GM21367 (cell line): Measurements from ENCODE around the gene TRPM2.
"Not testable (repeated sequence)": the region's sequence is repeated elsewhere in the genome, so short reads cannot be mapped to it uniquely, and the experiment has no call there.

Experiments used
- ATAC-seq: cut with Tn5 transposase; IDR thresholded peaks from one replicate; pipeline ENCODE4 v1.9.1; 2021; ENCODE audit not compliant: unreplicated experiment

Gene TRPM2

DNA sequence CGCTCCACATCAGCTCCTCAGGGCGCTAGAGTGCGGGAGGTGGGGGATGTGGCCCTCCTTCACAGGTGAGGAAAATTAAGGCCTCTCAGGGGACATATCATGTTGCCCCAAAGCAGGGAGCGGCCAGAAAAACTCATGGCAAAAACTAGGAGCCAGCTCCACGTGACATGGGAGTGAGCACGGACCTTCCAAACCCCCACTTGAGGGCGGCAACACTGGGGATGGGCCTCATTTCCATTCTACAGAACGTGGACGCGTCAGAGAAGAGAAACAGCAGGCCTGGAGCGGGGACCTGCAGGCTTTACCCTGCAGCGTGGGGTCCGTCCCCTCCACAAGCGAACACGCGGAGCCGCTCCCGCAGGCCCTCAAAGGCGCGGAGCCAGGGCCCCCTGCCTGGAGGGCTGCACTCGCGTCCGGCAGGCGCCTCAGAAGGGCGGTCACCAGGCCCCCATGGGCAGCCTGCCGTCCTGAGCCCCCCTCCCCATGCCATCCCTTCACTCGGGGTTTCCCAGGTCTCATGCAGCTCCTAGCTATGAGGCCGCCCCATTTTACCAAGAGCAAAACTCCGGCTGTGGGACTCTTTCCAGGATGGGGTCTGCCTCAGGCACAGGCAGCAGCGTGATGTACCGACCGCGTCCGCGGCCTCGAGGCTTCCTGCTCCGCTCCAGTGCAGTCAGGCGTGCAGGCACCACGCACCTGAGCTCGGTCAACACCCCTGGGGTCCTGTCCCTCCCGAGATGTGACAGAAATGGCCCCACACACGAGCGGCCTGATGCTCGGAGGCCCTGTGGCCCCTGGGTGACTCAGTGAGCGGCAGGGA is 19.7 kb upstream of the TRPM2 start:
- no peak for ATAC-seq

DNA sequence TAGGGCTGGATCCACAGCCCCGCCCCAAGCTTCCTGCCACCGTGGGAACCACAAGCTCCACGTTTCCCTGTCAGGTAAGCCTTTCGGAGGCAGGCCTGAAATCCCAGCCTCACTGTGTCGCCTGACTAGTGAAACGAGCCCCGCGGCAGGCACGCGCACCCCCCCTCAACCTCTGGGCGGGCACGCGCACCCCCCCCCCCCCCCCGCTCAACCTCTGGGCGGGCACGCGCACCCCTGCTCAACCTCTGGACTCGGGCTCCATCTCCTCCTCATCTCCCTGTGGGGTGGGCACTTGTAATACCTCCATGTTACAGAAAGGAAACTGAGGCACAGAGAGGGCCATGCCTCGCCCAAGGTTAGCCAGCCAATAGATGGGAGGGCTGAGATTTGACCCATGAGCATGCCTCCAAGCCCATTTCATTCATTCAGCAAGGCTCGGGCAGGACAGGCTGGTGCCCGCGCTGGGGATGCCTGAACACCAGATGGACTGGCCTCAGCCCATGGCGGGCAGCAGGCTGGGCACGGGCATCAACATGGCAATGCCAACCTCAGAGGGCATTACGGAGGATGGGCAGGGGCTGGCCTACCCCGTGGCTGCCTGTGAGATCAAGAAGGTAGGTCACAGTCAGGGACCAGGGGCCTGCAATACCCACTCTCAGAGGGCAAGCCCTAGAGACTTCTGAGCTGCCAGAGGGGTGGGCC is 18.9 kb upstream of the TRPM2 start:
- no peak for ATAC-seq

DNA sequence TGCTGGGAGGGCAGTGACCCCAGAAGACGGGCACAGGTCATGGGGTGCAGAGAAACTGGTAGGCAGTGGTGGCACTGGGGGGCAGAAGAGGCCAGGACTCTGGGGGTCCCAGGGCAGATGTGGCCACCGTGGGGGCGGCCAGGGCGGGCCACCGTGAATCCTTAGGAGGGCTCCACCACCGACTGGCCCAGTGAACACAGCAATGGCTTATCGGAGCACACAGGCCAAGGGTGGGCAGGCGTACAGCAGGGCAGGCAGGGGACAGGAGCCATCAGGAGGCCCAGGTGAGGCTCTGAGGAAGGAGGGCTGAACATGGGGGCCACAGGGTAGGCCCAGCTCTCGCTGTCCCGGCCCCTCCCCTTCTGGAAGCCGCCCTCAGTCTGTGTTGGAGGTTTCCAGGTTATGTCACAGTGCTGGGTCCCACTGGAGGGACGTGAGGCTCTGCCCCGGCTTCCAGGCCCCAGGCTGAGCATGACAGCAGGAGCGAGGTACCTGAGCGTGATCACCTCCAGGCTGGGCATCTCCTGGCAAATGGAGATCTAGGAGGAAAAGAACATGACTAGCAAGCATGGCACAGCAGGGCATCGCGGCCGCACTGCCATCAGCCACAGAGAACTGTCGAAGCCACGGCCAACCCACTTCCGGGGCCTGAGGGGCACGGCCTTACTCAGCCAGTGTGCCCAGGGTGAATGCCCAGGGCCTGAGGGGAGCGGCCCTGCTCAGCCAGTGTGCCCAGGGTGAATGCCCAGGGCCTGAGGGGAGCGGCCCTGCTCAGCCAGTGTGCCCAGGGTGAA is 18.0 kb upstream of the TRPM2 start:
- no peak for ATAC-seq

DNA sequence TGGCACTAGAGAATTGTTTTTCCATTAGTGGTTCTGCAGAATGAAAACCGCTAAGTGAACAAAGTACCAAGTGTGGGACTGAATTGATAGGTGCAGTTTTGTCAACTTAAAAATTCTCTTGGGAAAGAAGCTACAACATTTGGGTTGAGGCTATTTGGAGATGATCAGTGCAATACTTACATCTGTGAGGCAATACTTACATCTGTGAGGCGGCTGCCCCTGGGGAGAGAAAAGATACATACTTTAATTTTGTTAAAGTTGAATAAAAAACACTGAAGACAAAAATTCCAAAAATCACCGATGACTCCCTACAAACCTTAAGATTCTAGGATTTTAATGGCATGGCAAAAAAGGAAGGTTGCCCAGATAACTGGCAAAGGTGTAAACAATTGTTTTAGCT is 16.0 kb upstream of the TRPM2 start:
- no peak for ATAC-seq

DNA sequence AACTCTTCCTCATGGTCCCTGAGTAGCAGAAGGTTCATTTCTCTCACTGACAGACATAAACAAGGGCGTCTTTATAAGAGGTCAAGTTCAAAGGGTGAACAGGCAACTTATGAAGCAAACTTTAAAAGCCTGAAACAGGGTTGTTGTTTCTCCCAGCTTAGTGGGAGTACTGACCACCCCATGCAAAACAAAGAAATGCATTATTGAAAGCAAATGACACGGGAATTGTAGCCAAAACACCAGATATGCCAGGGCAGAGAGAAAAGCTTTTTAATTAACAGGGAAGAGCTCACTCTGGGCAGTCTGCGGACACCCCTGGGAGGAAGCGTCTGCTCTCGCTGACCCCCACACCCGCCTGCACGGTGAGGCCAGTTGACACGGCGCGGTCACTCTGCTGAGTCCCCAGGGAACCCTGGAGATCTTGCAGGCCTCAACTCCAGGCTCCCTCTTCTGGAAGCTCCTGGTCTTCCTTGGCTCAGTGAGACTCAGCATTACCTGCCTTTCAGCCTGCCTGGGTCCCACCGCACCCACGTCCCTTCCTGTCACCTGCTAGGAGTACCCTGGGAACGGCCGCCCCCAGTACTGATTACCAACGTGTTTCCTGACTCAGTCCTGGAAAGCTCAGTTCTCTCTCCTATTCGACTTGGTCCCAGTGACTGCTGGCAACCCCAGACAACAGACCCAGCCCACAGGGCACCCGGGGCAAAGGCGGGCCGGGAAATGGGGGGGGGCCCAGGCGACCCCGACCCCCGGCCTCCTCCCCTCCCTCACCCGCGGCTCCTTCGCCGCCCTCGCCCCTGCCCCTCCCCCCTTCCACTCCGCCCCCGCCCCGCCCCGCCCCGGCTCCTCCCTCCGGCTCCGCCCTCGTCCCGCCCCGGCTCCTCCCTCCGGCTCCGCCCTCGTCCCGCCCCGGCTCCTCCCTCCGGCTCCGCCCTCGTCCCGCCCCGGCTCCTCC is 15.2 kb upstream of the TRPM2 start:
- no peak for ATAC-seq

- ATAC-seq = peak; percentile 79
These were observed 14.2 kb upstream of the TRPM2 start, which contains the start of gene CFAP410 for GRCh38 chr21:44338971-44339910. CFAP410 (minus strand) TSS chr21:44339390; CDS start chr21:44339194, 196 bp downstream.

- not testable (repeated sequence) for ATAC-seq
These were observed 11.5 kb upstream of the TRPM2 start for GRCh38 chr21:44341726-44342458.

GRCh38 chr21:44342981-44343380 is 10.4 kb upstream of the TRPM2 start:
- ATAC-seq = not testable (repeated sequence)

- ATAC-seq = no peak
These were observed 8.8 kb upstream of the TRPM2 start for GRCh38 chr21:44344541-44345183.

GRCh38 chr21:44345495-44345894 is 7.9 kb upstream of the TRPM2 start:
- ATAC-seq = no peak

- no peak for ATAC-seq
These were observed 5.4 kb upstream of the TRPM2 start for GRCh38 chr21:44347911-44348451.

- no peak for ATAC-seq
These were observed 4.6 kb upstream of the TRPM2 start for GRCh38 chr21:44348861-44349260.

DNA sequence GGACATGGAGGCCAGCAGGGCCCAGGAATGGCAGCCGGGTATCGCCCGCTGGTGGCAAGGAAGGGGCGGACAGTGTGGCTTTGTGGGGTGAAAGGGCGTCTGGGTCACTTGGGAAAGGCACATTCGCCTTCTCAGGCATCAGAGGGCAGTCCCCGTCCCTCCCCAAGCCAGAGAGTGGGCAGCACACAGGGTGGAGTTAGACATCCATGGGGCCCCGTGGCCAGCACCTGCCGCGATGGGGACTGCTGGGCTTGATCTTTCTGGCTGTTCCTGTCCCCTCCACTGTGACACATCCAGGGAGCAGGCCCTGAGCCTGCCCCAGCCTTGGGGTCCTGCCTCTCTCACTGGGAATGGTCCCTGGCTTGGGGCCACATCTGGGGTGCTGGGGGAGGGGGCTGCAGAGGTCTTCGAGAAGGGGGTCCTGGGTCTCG is 4.0 kb upstream of the TRPM2 start:
- no peak for ATAC-seq

DNA sequence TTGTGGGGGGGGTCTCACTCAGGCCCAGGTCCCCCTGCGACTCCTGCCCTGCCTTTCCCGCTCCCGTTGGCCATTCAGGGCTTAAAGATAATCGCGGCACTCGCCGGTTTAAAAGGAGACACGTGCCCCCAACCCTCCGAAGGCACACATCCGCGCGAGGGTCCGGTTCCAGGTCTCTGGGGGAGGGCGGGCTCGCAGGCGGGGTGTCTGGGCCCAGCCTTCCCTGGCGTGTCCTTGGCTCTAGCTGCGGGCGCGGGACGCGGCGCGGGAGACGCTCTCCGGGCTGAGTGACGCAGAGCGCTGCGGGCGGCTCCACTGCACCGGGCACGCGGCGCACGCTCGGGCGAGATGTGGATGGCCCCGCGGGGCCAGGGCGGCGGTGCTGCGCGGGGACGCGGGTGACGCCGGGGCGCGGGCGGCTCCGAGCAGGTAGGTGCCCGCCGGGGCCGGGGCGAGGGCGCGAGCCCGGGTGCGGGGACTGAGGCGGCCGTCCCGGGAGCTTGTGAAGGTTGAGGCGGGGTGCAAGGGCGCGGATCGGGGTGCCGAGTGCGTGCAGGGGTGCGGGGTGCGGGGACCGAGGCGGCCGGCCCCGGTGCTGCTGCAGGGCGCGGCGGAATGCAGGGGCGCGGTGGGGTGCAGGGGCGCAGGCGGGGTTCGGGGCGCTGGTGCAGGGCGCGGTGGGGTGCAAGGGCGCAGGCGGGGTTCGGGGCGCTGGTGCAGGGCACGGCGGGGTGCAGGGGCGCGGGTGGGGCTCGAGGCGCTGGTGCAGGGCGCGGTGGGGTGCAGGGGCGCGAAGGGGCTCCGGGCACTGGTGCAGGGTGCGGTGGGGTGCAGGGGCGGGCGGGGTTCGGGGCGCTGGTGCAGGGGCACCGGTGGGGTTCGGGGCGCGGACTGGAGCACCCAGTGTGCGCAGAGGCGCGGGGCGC is 3.3 kb upstream of the TRPM2 start:
- no peak for ATAC-seq

GRCh38 chr21:44350773-44351481 is 2.5 kb upstream of the TRPM2 start:
- no peak for ATAC-seq
